Mucosa of descending colon (tissue), 3 donors: ENCODE results near the gene PLA2G12A. TPM values are rescaled to one million over a fixed set of nuclear protein-coding genes. Genes with fewer than 3 reads are reported as not detected.

Experiments
- ATAC-seq: fragments of 200-7000 bp; cut with Tn5 transposase; one replicate; pipeline ENCODE4 v1.9.1; 2020; ENCODE audit warnings: mild to moderate bottlenecking, moderate library complexity
- DNase-seq, 3 donors: peaks; one replicate each; pipeline ENCODE4 v3.0.0-alpha.2; 2020
- H3K36me3 ChIP-seq: fragments of 200-600 bp; one replicate; pipeline ENCODE4 v1.8.0; 2021; ENCODE audit warnings: low read depth, mild to moderate bottlenecking
- H3K4me1 ChIP-seq: fragments of 200-600 bp; one replicate; pipeline ENCODE4 v1.8.0; 2021; ENCODE audit warnings: low read depth, mild to moderate bottlenecking
- H3K4me3 ChIP-seq: fragments of 200-600 bp; one replicate; pipeline ENCODE4 v1.8.0; 2021; ENCODE audit warnings: mild to moderate bottlenecking
- H3K9me3 ChIP-seq: fragments of 200-600 bp; one replicate; pipeline ENCODE4 v1.8.0; 2021; ENCODE audit warnings: mild to moderate bottlenecking
- intact Hi-C, 2 donors: fragments of 100-400 bp; cut with DNase I in 1 of 2; cut with micrococcal nuclease in 1 of 2; formaldehyde crosslinking; loops; one replicate each; pipeline versions ENCODE4 v1.11.0 to v1.11.1; 2022; cut with DNase I, micrococcal nuclease
- total RNA-seq, 3 donors: library from RNA; stranded (reverse); fragmentation: NEBNext Ultra II Directional in 2 of 3; extraction: Animal tissue kit (Norgen Biotek cat#: 25700) in 2 of 3; gene quantifications; one replicate each; pipeline versions ENCODE4 v1.2.1 to v1.2.4, GENCODE V29; 2021 to 2023
- TF ChIP-seq, protein P1 (sequence below): fragments of 200-600 bp; IDR thresholded peaks from one replicate; pipeline ENCODE4 v1.8.0; 2022; ENCODE audit warnings: antibody characterized with exemption, mild to moderate bottlenecking
- donor health status: DM: no; HTN: no; CAD: no; lungs with moderate emphysema.
- donor health status: DM: no; HTN: no; CAD: no.
- donor health status: DM: no; HTN: yes; CAD: no.

The PLA2G12A gene
- total RNA-seq, 3 donors from 2014 or later: 30.9 to 45.3 (median 43.5) TPM

DNA sequence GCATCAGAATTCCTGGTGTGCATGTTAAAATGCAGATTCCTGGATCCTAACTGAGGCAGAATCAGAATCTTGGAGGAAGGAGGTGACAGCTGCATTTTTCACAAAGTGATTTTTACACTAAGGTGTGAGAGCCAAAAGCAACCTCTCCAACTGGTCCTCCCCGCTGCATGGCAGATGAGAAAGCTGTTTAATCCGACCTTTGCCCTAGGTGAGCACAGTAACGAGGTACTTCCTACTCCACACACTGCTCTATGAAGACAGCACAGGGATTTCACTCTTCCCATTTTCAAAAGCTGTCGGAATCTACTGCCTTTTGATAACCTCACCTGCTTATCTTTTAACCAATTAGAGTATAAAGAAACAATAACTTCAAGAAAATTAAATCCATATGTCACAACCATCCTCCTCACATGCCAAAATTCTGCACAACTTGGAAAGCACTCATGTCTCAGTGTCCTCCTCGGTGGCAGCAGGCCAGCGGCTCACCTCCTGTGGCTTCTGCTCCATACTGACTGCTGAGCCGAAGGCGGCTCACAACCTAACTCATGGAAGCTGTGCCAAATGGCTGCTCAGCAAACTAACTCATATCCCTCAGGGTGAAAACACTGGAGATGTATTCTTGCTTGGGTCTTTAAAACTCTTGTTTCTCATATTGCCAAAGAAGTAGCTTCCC lies 30.2 kb downstream of the PLA2G12A start:
- no peaks in the 10 kb centered on the region for H3K36me3 ChIP-seq
- no peaks in the 10 kb centered on the region for H3K9me3 ChIP-seq
- ATAC-seq (peak; percentile 57), DNase-seq (peak in 2 of 3 donors; percentile 64 to 72)
- H3K4me1 ChIP-seq: peaks cover 43% of the 10 kb centered on the region
- intact Hi-C loops: no loop called here
- H3K4me3 ChIP-seq: no peak overlapping the region
- TF ChIP-seq, protein P1, sequence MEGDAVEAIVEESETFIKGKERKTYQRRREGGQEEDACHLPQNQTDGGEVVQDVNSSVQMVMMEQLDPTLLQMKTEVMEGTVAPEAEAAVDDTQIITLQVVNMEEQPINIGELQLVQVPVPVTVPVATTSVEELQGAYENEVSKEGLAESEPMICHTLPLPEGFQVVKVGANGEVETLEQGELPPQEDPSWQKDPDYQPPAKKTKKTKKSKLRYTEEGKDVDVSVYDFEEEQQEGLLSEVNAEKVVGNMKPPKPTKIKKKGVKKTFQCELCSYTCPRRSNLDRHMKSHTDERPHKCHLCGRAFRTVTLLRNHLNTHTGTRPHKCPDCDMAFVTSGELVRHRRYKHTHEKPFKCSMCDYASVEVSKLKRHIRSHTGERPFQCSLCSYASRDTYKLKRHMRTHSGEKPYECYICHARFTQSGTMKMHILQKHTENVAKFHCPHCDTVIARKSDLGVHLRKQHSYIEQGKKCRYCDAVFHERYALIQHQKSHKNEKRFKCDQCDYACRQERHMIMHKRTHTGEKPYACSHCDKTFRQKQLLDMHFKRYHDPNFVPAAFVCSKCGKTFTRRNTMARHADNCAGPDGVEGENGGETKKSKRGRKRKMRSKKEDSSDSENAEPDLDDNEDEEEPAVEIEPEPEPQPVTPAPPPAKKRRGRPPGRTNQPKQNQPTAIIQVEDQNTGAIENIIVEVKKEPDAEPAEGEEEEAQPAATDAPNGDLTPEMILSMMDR: no peak

DNA sequence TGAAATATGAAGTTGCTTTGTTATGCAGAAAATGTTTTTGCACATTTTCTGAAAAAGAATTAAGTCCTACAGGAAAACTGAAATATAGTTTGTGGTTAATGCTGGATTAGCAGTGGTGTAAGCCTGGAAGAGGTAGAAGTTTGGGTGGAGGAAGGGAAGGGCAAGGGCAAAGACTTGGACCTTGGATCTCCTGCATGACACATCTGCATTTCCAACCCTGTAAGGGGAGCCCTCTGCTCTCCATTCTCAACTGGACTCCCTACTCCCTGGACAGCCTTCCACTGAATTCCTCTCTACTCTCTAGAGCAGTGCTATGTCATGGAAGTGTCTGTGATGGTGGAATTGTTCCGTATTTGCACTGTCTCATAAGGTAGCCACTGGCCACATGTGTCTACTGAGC lies 31.2 kb downstream of the PLA2G12A start:
- Histone ChIP-seq H3K36me3 (peaks cover 5% of the 10 kb centered on the region), H3K4me3 (no peak overlapping the region), H3K9me3 (no peaks in the 10 kb centered on the region), H3K4me1 (peaks cover 37% of the 10 kb centered on the region)
- no peak for DNase-seq
- intact Hi-C loops: no loop called here
- ATAC-seq: no peak
- TF ChIP-seq, protein P1: no peak

DNA sequence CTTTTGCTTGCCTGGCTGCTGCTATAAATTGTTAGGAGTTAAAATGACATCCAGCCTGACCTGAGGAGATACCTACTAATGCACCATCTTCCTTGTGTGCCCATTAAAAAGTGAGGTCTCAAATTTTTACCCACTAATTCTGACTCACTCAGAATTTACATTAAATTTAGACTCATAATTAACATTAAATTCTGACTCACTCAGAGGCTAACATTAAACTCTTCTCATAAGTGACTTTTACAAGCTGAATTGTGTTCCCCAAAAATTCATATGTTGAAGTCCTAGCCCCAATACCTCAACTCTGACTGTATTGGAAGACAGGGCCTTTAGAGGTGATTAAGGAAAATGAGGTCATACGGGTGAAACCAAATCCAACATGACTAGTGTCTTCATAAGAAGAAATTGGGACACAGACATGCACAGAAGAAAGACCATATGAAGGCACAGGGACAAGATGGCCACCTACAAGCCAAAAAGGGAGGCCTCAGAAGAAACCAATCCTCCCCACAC lies 38.4 kb downstream of the PLA2G12A start:
- intact Hi-C loops: no loop called here
- DNase-seq: no peak
- Histone ChIP-seq H3K4me1 (no peaks in the 10 kb centered on the region), H3K4me3 (no peak overlapping the region), H3K9me3 (no peaks in the 10 kb centered on the region), H3K36me3 (peaks cover 5% of the 10 kb centered on the region)
- ATAC-seq: no peak
- TF ChIP-seq, protein P1: no peak

DNA sequence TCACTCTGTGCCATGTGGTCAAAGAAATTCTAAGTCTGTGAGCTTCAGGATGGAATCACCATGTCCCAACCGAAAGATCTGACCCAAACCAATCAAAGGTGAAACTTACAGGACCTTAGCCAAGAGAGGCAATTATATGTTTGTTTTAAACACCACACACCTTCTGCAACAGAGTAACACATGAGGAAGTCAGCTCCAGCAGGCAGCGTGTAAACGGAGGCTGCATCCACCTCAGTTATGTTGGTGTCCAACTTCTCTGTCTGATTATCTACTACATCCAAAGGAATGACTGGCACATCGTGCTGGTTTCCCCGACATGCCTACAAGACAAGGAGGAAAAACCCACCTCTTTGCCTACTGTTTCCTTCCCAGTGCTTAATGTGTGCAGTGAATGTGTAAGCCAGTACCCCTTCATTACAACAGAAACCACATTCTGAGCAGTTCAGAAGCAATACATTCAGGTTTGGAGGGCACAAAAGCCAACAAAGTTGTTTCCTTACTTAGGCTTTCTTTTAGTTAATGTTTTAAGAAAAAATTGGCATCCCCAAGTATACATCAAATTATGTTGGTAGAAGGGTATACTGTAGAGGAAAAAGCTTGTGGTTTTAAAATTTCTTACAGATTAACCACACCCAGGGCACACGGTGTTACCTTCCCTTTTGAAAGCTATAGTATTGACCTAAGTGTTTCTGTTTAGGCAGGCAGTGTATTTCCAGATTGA lies 39.0 kb downstream of the PLA2G12A start:
- peaks cover 5% of the 10 kb centered on the region for H3K36me3 ChIP-seq
- TF ChIP-seq, protein P1: no peak
- ATAC-seq (peak; percentile 66), DNase-seq (no peak)
- H3K9me3 ChIP-seq: no peaks in the 10 kb centered on the region
- no peaks in the 10 kb centered on the region for H3K4me1 ChIP-seq
- intact Hi-C loops: no loop called here
- no peak overlapping the region for H3K4me3 ChIP-seq

DNA sequence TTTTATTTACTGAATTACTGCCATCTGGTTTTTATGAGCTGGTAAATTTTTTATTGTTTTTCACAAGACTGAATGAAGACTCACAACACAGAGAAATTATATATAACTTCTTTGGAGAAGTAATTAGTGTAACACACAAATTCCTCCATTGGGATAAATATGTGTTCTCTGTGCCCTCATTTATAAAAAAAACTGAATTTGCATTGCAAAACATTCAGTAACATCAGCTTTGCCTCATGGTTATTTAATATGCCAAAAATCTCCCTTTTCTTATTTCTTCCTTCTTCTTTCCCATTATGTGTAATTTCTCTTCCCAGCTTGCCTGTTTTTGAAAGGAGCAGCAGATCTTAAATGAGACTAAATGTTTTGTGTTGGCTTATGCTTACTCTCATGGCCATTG lies 45.1 kb downstream of the PLA2G12A start:
- no peak for ATAC-seq
- TF ChIP-seq, protein P1: no peak
- Histone ChIP-seq H3K36me3 (no peaks in the 10 kb centered on the region), H3K4me1 (no peaks in the 10 kb centered on the region), H3K9me3 (no peaks in the 10 kb centered on the region), H3K4me3 (no peak overlapping the region)
- intact Hi-C loops: no loop called here
- no peak for DNase-seq
